ENCODE measurements around the gene TECPR2. TPM values are rescaled to one million over a fixed set of nuclear protein-coding genes. Genes with fewer than 3 reads are reported as not detected.

The TECPR2 gene
- total RNA-seq, 2 donors from 2014 or later: 27.7 to 28.0 TPM

- Mint-ChIP-seq H3K27me3 (ENCODE audit: insufficient read depth) (no peaks in the 10 kb centered on the region), H3K4me3 (no peak overlapping the region), H3K9me3 (no peaks in the 10 kb centered on the region), H3K27ac (no peak overlapping the region), H3K36me3 (ENCODE audit: low read depth) (peaks cover 60% of the 10 kb centered on the region), H3K4me1 (no peaks in the 10 kb centered on the region)
- DNase-seq: no peak
- 96% methylated on average over 5 to 8 of the region's 8 CpGs for WGBS, 2 experiments (ENCODE audit: insufficient coverage in 1 of 2, insufficient read length in 1 of 2)
- TF ChIP-seq CTCF (conservative IDR thresholded peaks at IDR 0.05): no peak
- H3K36me3 ChIP-seq (ENCODE audit: control insufficient read depth, insufficient read depth, low read length): peaks cover 25% of the 10 kb centered on the region
- H3K4me1 ChIP-seq (ENCODE audit: control insufficient read depth, insufficient read depth, low read length): no peaks in the 10 kb centered on the region
- H3K4me3 ChIP-seq (ENCODE audit: low read length): no peak overlapping the region
- H3K27ac ChIP-seq (ENCODE audit: low read depth, low read length): no peak overlapping the region
- no peaks in the 10 kb centered on the region for H3K9me3 ChIP-seq (ENCODE audit: control insufficient read depth, low read length)
- no peaks in the 10 kb centered on the region for H3K27me3 ChIP-seq (ENCODE audit: control insufficient read depth, insufficient read depth, low read length, poor library complexity, severe bottlenecking)
- no peak overlapping the region for H3K9ac ChIP-seq (ENCODE audit: extremely low read depth, low read length, poor library complexity, severe bottlenecking)
These were observed 67.6 kb downstream of the TECPR2 start for GRCh38 chr14:102430212-102430908.

- Mint-ChIP-seq H3K27ac (no peak overlapping the region), H3K9me3 (no peaks in the 10 kb centered on the region), H3K36me3 (ENCODE audit: low read depth) (peaks cover 51% of the 10 kb centered on the region), H3K4me3 (no peak overlapping the region), H3K27me3 (ENCODE audit: insufficient read depth) (no peaks in the 10 kb centered on the region), H3K4me1 (no peaks in the 10 kb centered on the region)
- H3K4me3 ChIP-seq (ENCODE audit: low read length): no peak overlapping the region
- no peaks in the 10 kb centered on the region for H3K4me1 ChIP-seq (ENCODE audit: control insufficient read depth, insufficient read depth, low read length)
- H3K27me3 ChIP-seq (ENCODE audit: control insufficient read depth, insufficient read depth, low read length, poor library complexity, severe bottlenecking): no peaks in the 10 kb centered on the region
- 96 to 98% methylated on average over 9 to 12 of the region's 12 CpGs for WGBS, 2 experiments (ENCODE audit: insufficient coverage in 1 of 2, insufficient read length in 1 of 2)
- no peak overlapping the region for H3K9ac ChIP-seq (ENCODE audit: extremely low read depth, low read length, poor library complexity, severe bottlenecking)
- peaks cover 24% of the 10 kb centered on the region for H3K36me3 ChIP-seq (ENCODE audit: control insufficient read depth, insufficient read depth, low read length)
- no peak for TF ChIP-seq CTCF (conservative IDR thresholded peaks at IDR 0.05)
- H3K9me3 ChIP-seq (ENCODE audit: control insufficient read depth, low read length): no peaks in the 10 kb centered on the region
- DNase-seq: no peak
- H3K27ac ChIP-seq (ENCODE audit: low read depth, low read length): no peak overlapping the region
These were observed 69.0 kb downstream of the TECPR2 start for GRCh38 chr14:102431751-102432150.

GRCh38 chr14:102434647-102435175 is 72.0 kb downstream of the TECPR2 start:
- no peaks in the 10 kb centered on the region for H3K27me3 ChIP-seq (ENCODE audit: control insufficient read depth, insufficient read depth, low read length, poor library complexity, severe bottlenecking)
- Mint-ChIP-seq H3K9me3 (no peaks in the 10 kb centered on the region), H3K4me3 (no peak overlapping the region), H3K36me3 (ENCODE audit: low read depth) (peaks cover 33% of the 10 kb centered on the region), H3K4me1 (peaks cover 3% of the 10 kb centered on the region), H3K27me3 (ENCODE audit: insufficient read depth) (no peaks in the 10 kb centered on the region), H3K27ac (no peak overlapping the region)
- no peaks in the 10 kb centered on the region for H3K9me3 ChIP-seq (ENCODE audit: control insufficient read depth, low read length)
- WGBS, 2 experiments (ENCODE audit: insufficient coverage in 1 of 2, insufficient read length in 1 of 2): 92 to 97% methylated on average over 7 to 11 of the region's 11 CpGs
- DNase-seq: no peak
- no peak overlapping the region for H3K9ac ChIP-seq (ENCODE audit: extremely low read depth, low read length, poor library complexity, severe bottlenecking)
- H3K27ac ChIP-seq (ENCODE audit: low read depth, low read length): no peak overlapping the region
- H3K4me3 ChIP-seq (ENCODE audit: low read length): no peak overlapping the region
- no peak for TF ChIP-seq CTCF (conservative IDR thresholded peaks at IDR 0.05)
- no peaks in the 10 kb centered on the region for H3K4me1 ChIP-seq (ENCODE audit: control insufficient read depth, insufficient read depth, low read length)
- peaks cover 10% of the 10 kb centered on the region for H3K36me3 ChIP-seq (ENCODE audit: control insufficient read depth, insufficient read depth, low read length)
